WTC11 (cell line): ENCODE results near the gene MEF2D.

Experiments used
- E2F1 ChIP-seq: sonication (generic); formaldehyde crosslinking; IDR thresholded peaks from 2 replicates; pipeline ENCODE4 v1.8.0; 2022; ENCODE audit warnings: mild to moderate bottlenecking, missing genetic modification reagents
- E2F5 ChIP-seq: sonication (generic); formaldehyde crosslinking; IDR thresholded peaks from 2 replicates; pipeline ENCODE4 v1.8.1; 2022; ENCODE audit warnings: mild to moderate bottlenecking, moderate library complexity, missing genetic modification reagents
- IRF2 ChIP-seq: sonication (generic); formaldehyde crosslinking; IDR thresholded peaks from 2 replicates; pipeline ENCODE4 v1.8.0; 2022; ENCODE audit warnings: low read depth, missing genetic modification reagents, borderline replicate concordance
- NR3C1 ChIP-seq: sonication (generic); formaldehyde crosslinking; conservative IDR thresholded peaks from 2 replicates; pipeline ENCODE4 v1.8.1; 2023; ENCODE audit warnings: low read depth, mild to moderate bottlenecking, missing genetic modification reagents
- RELA ChIP-seq: sonication (generic); formaldehyde crosslinking; IDR thresholded peaks from 2 replicates; pipeline ENCODE4 v1.8.1; 2022; ENCODE audit warnings: missing genetic modification reagents, mild to moderate bottlenecking, borderline replicate concordance
- SP1 ChIP-seq: sonication (generic); formaldehyde crosslinking; conservative IDR thresholded peaks from 2 replicates; pipeline ENCODE4 v1.8.1; 2022; ENCODE audit warnings: missing genetic modification reagents
- TP53 ChIP-seq: sonication (generic); formaldehyde crosslinking; IDR thresholded peaks from 2 replicates; pipeline ENCODE4 v1.8.1; 2023; ENCODE audit warnings: mild to moderate bottlenecking, missing genetic modification reagents
- ZNF423 ChIP-seq: fragments of 250-450 bp; sonication (Bioruptor Pico); IDR thresholded peaks from 2 replicates; pipeline ENCODE4 v2.1.2; 2022; ENCODE audit warnings: mild to moderate bottlenecking, moderate library complexity
- TF ChIP-seq, protein P1 (sequence below): sonication (generic); formaldehyde crosslinking; IDR thresholded peaks from 2 replicates; pipeline ENCODE4 v1.8.1; 2022; ENCODE audit warnings: mild to moderate bottlenecking, missing genetic modification reagents, moderate library complexity, borderline replicate concordance
- TF ChIP-seq, protein P2 (sequence below): fragments of 200-600 bp; IDR thresholded peaks from 2 replicates; pipeline ENCODE4 v1.8.0; 2022; ENCODE audit warnings: antibody characterized with exemption
- TF ChIP-seq, protein P3 (sequence below): sonication (generic); formaldehyde crosslinking; IDR thresholded peaks from 2 replicates; pipeline ENCODE4 v1.8.0; 2022; ENCODE audit warnings: missing genetic modification reagents
- TF ChIP-seq, protein P4 (sequence below): sonication (generic); formaldehyde crosslinking; IDR thresholded peaks from 2 replicates; pipeline ENCODE4 v1.8.1; 2023; ENCODE audit warnings: mild to moderate bottlenecking, missing genetic modification reagents, moderate library complexity

- TF ChIP-seq, protein P1, sequence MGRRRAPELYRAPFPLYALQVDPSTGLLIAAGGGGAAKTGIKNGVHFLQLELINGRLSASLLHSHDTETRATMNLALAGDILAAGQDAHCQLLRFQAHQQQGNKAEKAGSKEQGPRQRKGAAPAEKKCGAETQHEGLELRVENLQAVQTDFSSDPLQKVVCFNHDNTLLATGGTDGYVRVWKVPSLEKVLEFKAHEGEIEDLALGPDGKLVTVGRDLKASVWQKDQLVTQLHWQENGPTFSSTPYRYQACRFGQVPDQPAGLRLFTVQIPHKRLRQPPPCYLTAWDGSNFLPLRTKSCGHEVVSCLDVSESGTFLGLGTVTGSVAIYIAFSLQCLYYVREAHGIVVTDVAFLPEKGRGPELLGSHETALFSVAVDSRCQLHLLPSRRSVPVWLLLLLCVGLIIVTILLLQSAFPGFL (CRISPR knock-in tag): no peak
- TF ChIP-seq TP53 (CRISPR knock-in tag): no peak
- no peak for TF ChIP-seq E2F5 (CRISPR knock-in tag)
- TF ChIP-seq, protein P2, sequence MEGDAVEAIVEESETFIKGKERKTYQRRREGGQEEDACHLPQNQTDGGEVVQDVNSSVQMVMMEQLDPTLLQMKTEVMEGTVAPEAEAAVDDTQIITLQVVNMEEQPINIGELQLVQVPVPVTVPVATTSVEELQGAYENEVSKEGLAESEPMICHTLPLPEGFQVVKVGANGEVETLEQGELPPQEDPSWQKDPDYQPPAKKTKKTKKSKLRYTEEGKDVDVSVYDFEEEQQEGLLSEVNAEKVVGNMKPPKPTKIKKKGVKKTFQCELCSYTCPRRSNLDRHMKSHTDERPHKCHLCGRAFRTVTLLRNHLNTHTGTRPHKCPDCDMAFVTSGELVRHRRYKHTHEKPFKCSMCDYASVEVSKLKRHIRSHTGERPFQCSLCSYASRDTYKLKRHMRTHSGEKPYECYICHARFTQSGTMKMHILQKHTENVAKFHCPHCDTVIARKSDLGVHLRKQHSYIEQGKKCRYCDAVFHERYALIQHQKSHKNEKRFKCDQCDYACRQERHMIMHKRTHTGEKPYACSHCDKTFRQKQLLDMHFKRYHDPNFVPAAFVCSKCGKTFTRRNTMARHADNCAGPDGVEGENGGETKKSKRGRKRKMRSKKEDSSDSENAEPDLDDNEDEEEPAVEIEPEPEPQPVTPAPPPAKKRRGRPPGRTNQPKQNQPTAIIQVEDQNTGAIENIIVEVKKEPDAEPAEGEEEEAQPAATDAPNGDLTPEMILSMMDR: no peak
- no peak for TF ChIP-seq SP1
- TF ChIP-seq IRF2 (CRISPR knock-in tag): no peak
- no peak for TF ChIP-seq RELA
- TF ChIP-seq NR3C1 (CRISPR knock-in tag): no peak
- TF ChIP-seq, protein P3, sequence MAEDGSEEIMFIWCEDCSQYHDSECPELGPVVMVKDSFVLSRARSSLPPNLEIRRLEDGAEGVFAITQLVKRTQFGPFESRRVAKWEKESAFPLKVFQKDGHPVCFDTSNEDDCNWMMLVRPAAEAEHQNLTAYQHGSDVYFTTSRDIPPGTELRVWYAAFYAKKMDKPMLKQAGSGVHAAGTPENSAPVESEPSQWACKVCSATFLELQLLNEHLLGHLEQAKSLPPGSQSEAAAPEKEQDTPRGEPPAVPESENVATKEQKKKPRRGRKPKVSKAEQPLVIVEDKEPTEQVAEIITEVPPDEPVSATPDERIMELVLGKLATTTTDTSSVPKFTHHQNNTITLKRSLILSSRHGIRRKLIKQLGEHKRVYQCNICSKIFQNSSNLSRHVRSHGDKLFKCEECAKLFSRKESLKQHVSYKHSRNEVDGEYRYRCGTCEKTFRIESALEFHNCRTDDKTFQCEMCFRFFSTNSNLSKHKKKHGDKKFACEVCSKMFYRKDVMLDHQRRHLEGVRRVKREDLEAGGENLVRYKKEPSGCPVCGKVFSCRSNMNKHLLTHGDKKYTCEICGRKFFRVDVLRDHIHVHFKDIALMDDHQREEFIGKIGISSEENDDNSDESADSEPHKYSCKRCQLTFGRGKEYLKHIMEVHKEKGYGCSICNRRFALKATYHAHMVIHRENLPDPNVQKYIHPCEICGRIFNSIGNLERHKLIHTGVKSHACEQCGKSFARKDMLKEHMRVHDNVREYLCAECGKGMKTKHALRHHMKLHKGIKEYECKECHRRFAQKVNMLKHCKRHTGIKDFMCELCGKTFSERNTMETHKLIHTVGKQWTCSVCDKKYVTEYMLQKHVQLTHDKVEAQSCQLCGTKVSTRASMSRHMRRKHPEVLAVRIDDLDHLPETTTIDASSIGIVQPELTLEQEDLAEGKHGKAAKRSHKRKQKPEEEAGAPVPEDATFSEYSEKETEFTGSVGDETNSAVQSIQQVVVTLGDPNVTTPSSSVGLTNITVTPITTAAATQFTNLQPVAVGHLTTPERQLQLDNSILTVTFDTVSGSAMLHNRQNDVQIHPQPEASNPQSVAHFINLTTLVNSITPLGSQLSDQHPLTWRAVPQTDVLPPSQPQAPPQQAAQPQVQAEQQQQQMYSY (CRISPR knock-in tag): no peak
- TF ChIP-seq ZNF423 (CRISPR knock-in tag): no peak
- TF ChIP-seq, protein P4, sequence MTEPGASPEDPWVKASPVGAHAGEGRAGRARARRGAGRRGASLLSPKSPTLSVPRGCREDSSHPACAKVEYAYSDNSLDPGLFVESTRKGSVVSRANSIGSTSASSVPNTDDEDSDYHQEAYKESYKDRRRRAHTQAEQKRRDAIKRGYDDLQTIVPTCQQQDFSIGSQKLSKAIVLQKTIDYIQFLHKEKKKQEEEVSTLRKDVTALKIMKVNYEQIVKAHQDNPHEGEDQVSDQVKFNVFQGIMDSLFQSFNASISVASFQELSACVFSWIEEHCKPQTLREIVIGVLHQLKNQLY: no peak
- TF ChIP-seq E2F1: no peak
These were observed 64.9 kb downstream of the MEF2D start for GRCh38 chr1:156435545-156436140.
